Endothelial cell of umbilical vein (primary cell): ENCODE results near the gene PRUNE2. TPM values are rescaled to one million over a fixed set of nuclear protein-coding genes. Genes with fewer than 3 reads are reported as not detected.

Source experiments
- BruUV-seq: library from RNA; stranded (reverse); fragments of 400-500 nt; replicated peaks from 2 replicates; lab custom pipeline; 2021; lab: Mats Ljungman, UMichigan
- CTCF ChIA-PET: fragments of 300-600, 350-600 bp; sonication (Branson Sonifier 250); formaldehyde crosslinking; loops from one replicate; lab custom pipeline; 2021; ENCODE audit warnings: antibody characterized with exemption, inconsistent platforms; lab: Charles Lee
- POLR2A ChIA-PET: fragments of 300-600, 350-600 bp; sonication (Branson Sonifier 250); formaldehyde crosslinking; loops from one replicate; lab custom pipeline; 2021; ENCODE audit warnings: antibody characterized with exemption, inconsistent platforms; lab: Charles Lee
- DNase-seq: peaks from one replicate; pipeline ENCODE4 v3.0.0-alpha.2; 2011; ENCODE audit warnings: low read depth, low spot score
- FAIRE-seq: peaks from 2 replicates; lab custom pipeline; 2011; peaks lifted over from hg19 to GRCh38; lab: Jason Lieb, UNC
- H2AFZ ChIP-seq: 2 replicates; pipeline ENCODE4 v1.6.0; 2012; ENCODE audit warnings: low read depth, low read length, control low read depth, inconsistent platforms
- H3K27ac ChIP-seq: 2 replicates; pipeline ENCODE4 v1.5.1; 2011; ENCODE audit warnings: low read depth, mild to moderate bottlenecking, control low read depth, low read length, moderate library complexity; ENCODE audit not compliant: insufficient read depth
- H3K27me3 ChIP-seq, 2 experiments: 2 replicates each; pipeline versions ENCODE4 v1.6.0 to v1.6.1; 2011; ENCODE audit warnings: low read length in 2 of 2, mixed read lengths in 1 of 2; ENCODE audit not compliant: control insufficient read depth in 2 of 2, insufficient read depth in 2 of 2
- H3K36me3 ChIP-seq, 2 experiments: 2 replicates in 1 of 2; 3 replicates in 1 of 2; pipeline ENCODE4 v1.5.1; 2011; ENCODE audit warnings: low read length in 2 of 2, mild to moderate bottlenecking in 1 of 2, moderate library complexity in 1 of 2; ENCODE audit not compliant: control insufficient read depth in 2 of 2, insufficient read depth in 2 of 2; ENCODE audit errors: extremely low read depth in 1 of 2
- H3K4me1 ChIP-seq: 3 replicates; pipeline ENCODE4 v1.5.1; 2011; ENCODE audit warnings: mild to moderate bottlenecking, low read length; ENCODE audit not compliant: control insufficient read depth, insufficient read depth; ENCODE audit errors: extremely low read depth
- H3K4me2 ChIP-seq: 2 replicates; pipeline ENCODE4 v1.6.1; 2011; ENCODE audit warnings: low read length, control low read depth, mixed read lengths; ENCODE audit not compliant: insufficient read depth
- H3K4me3 ChIP-seq, 3 experiments: fragments of 200-600 bp in 1 of 3; sonication (generic), shearing (Covaris generic) in 1 of 3; replicated peaks in 1 of 3; 2 replicates each; pipeline ENCODE4 v1.5.1; 2011 to 2016; ENCODE audit warnings: control low read depth in 3 of 3, low read length in 3 of 3, mild to moderate bottlenecking in 2 of 3, inconsistent platforms in 1 of 3, low read depth in 1 of 3, moderate library complexity in 1 of 3; ENCODE audit not compliant: insufficient read depth in 1 of 3
- H3K79me2 ChIP-seq: 2 replicates; pipeline ENCODE4 v1.6.0; 2012; ENCODE audit warnings: low read length, inconsistent platforms; ENCODE audit not compliant: control insufficient read depth, insufficient read depth
- H3K9ac ChIP-seq: replicated peaks from 2 replicates; pipeline ENCODE3; 2011; ENCODE audit warnings: low read length, control low read depth; ENCODE audit not compliant: insufficient read depth; ENCODE audit errors: extremely low read depth
- H3K9me1 ChIP-seq: replicated peaks from 3 replicates; pipeline ENCODE4 v1.6.0; 2011; ENCODE audit warnings: mild to moderate bottlenecking, low read length; ENCODE audit not compliant: control insufficient read depth, insufficient read depth; ENCODE audit errors: extremely low read depth
- H3K9me3 ChIP-seq: replicated peaks from 2 replicates; pipeline ENCODE4 v1.5.1; 2012; ENCODE audit warnings: low read length, inconsistent platforms; ENCODE audit not compliant: control insufficient read depth, insufficient read depth
- H4K20me1 ChIP-seq: replicated peaks from 2 replicates; pipeline ENCODE3; 2011; ENCODE audit warnings: mild to moderate bottlenecking, low read length; ENCODE audit not compliant: control insufficient read depth, insufficient read depth; ENCODE audit errors: extremely low read depth
- CTCF ChIP-seq, 2 donors: IDR thresholded peaks; 1 replicate in 1 of 2; 2 replicates in 1 of 2; pipeline ENCODE4 v1.5.1; 2011; ENCODE audit warnings: low read length in 2 of 2, mild to moderate bottlenecking in 2 of 2, moderate library complexity in 2 of 2, control low read depth in 1 of 2, inconsistent platforms in 1 of 2, low read depth in 1 of 2; ENCODE audit not compliant: insufficient read depth in 1 of 2; ENCODE audit errors: extremely low read depth in 1 of 2
- EZH2 ChIP-seq: IDR thresholded peaks from 2 replicates; pipeline ENCODE4 v1.6.1; 2012; ENCODE audit warnings: borderline replicate concordance, low read depth, mild to moderate bottlenecking, moderate library complexity, low read length, inconsistent platforms; ENCODE audit not compliant: severe bottlenecking
- FOS ChIP-seq: IDR thresholded peaks from 2 replicates; pipeline ENCODE4 v1.6.1; 2011; ENCODE audit warnings: mild to moderate bottlenecking, low read length, moderate library complexity, borderline replicate concordance; ENCODE audit not compliant: insufficient read depth
- GATA2 ChIP-seq: IDR thresholded peaks from 2 replicates; pipeline ENCODE4 v1.7.0; 2011; ENCODE audit warnings: low read depth, mild to moderate bottlenecking, moderate library complexity, mixed read lengths, low read length; ENCODE audit not compliant: insufficient read length, insufficient read depth
- JUN ChIP-seq: IDR thresholded peaks from 2 replicates; pipeline ENCODE4 v1.6.1; 2011; ENCODE audit warnings: borderline replicate concordance, low read depth; ENCODE audit not compliant: insufficient read length, insufficient read depth
- MAX ChIP-seq: IDR thresholded peaks from 2 replicates; pipeline ENCODE4 v1.6.1; 2011; ENCODE audit not compliant: insufficient read depth, insufficient read length
- MYC ChIP-seq: IDR thresholded peaks from one replicate; pipeline ENCODE4 v1.6.1; 2011; ENCODE audit warnings: mild to moderate bottlenecking, low read depth, low read length
- POLR2A ChIP-seq: IDR thresholded peaks from 2 replicates; pipeline ENCODE4 v1.6.1; 2012; ENCODE audit warnings: low read depth, mild to moderate bottlenecking, control low read depth, low read length
- POLR2AphosphoS5 ChIP-seq: IDR thresholded peaks from 2 replicates; pipeline ENCODE4 v1.6.1; 2012; ENCODE audit warnings: low read depth, mild to moderate bottlenecking, control low read depth, low read length, moderate library complexity; ENCODE audit not compliant: insufficient read depth
- dilution Hi-C: fragments of 300-500 bp; cut with MboI; formaldehyde crosslinking; loops from one replicate; pipeline ENCODE4 v1.15.0; 2019; ENCODE audit warnings: low sequenced_read_pairs; ENCODE audit not compliant: extremely low pct_ligation_motif_present
- intact Hi-C: fragments of 100-400 bp; cut with micrococcal nuclease; formaldehyde crosslinking; loops from one replicate; pipeline ENCODE4 v1.10.0; 2022
- polyA plus RNA-seq, 4 experiments: library from polyadenylated mRNA; depleted of rRNA in 3 of 4; stranded (reverse) in 3 of 4; unstranded in 1 of 4; fragments of >200 nt; gene quantifications; 2 replicates each; pipeline versions ENCODE4 v1.2.1 to v1.2.3, GENCODE V29; 2011 to 2012; ENCODE audit warnings: missing spikeins in 1 of 4
- total RNA-seq: library from RNA; stranded (reverse); gene quantifications from 2 replicates; pipeline ENCODE4 v1.2.3, GENCODE V29; 2021

PRUNE2 gene
- total and polyA plus RNA-seq, 2 donors (not counting 3 experiments of a cell fraction or from before 2014, with no cell fraction given): 15.8 to 21.7 TPM

GRCh38 chr9:76764138-76764537 lies 141.8 kb downstream of the PRUNE2 start, which contains the start of gene PCA3:
Gene PCA3 (plus strand): TSS chr9:76764438.
- no peak within 1 kb of the TSS for H3K27ac ChIP-seq
- H3K27me3 ChIP-seq: peaks cover 5 to 6% of the 10 kb centered on the region in 2 experiments
- H3K4me1 ChIP-seq: no peaks in the 10 kb centered on the region
- H3K4me3 ChIP-seq: no peak within 1 kb of the TSS
- H3K79me2 ChIP-seq: no peaks in the 10 kb centered on the region
- H3K4me2 ChIP-seq: no peak within 1 kb of the TSS
- TF ChIP-seq MAX: no peak
- TF ChIP-seq GATA2: no peak
- TF ChIP-seq JUN: no peak
- no peak for TF ChIP-seq EZH2
- TF ChIP-seq MYC: no peak
- TF ChIP-seq POLR2AphosphoS5: no peak
- TF ChIP-seq FOS: no peak
- no peak for TF ChIP-seq POLR2A
- no peak for TF ChIP-seq CTCF (IDR thresholded peaks at IDR 0.05; ENCODE audit: extremely low read depth in 1 of 2, insufficient read depth in 1 of 2, low read depth in 1 of 2, low read length in 2 of 2)
- H2AFZ ChIP-seq: no peak within 1 kb of the TSS
- intact Hi-C loops: no loop called here
- H3K9me3 ChIP-seq: no peaks in the 10 kb centered on the region
- H3K9me1 ChIP-seq: no peaks in the 10 kb centered on the region
- FAIRE-seq (no peak), DNase-seq (no peak)
- dilution Hi-C loops: no loop called here
- BruUV-seq: no TSS peak
- no peak within 1 kb of the TSS for H3K9ac ChIP-seq
- ChIA-PET CTCF (no interaction called here), POLR2A (no interaction called here)
- no peaks in the 10 kb centered on the region for H4K20me1 ChIP-seq
- no peaks in the 10 kb centered on the region for H3K36me3 ChIP-seq
